ENCODE data around the gene PALLD. TPM values are rescaled to one million over a fixed set of nuclear protein-coding genes. Genes with fewer than 3 reads are reported as not detected.
"Not testable (repeated sequence)": the region's sequence is repeated elsewhere in the genome, so short reads cannot be mapped to it uniquely, and the experiment has no call there.

Gene PALLD
- total RNA-seq, 3 donors from 2014 or later, result 112 to 663 (median 150) TPM

DNA sequence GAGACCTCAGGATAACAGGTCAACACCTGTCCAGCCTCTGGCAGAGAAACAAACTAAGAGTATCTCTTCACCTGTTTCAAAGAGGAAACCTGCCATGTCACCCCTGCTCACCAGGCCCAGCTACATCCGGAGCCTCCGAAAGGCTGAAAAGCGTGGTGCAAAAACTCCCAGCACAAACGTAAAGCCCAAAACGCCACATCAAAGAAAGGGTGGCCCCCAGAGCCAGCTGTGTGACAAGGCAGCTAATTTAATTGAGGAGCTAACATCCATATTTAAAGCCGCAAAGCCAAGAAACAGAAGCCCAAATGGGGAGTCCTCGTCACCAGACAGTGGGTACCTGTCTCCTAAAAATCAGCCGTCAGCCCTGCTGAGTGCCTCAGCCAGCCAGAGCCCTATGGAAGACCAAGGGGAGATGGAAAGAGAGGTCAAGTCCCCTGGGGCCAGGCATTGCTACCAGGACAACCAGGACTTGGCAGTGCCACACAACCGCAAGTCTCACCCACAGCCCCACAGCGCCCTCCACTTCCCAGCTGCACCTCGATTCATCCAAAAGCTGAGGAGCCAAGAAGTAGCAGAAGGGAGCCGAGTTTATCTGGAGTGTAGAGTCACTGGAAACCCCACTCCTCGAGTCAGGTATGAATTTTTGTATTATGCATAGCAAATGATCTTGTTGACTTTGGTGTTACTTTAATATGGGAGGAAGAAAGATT is 15.1 kb downstream of the PALLD start:
- TF ChIP-seq, protein P1, sequence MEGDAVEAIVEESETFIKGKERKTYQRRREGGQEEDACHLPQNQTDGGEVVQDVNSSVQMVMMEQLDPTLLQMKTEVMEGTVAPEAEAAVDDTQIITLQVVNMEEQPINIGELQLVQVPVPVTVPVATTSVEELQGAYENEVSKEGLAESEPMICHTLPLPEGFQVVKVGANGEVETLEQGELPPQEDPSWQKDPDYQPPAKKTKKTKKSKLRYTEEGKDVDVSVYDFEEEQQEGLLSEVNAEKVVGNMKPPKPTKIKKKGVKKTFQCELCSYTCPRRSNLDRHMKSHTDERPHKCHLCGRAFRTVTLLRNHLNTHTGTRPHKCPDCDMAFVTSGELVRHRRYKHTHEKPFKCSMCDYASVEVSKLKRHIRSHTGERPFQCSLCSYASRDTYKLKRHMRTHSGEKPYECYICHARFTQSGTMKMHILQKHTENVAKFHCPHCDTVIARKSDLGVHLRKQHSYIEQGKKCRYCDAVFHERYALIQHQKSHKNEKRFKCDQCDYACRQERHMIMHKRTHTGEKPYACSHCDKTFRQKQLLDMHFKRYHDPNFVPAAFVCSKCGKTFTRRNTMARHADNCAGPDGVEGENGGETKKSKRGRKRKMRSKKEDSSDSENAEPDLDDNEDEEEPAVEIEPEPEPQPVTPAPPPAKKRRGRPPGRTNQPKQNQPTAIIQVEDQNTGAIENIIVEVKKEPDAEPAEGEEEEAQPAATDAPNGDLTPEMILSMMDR (IDR thresholded peaks at IDR 0.05), result no peak
- Histone ChIP-seq H3K4me1 (ENCODE audit: low read depth) (no peaks in the 10 kb centered on the region), H3K36me3 (ENCODE audit: low read depth) (no peaks in the 10 kb centered on the region), H3K9me3 (no peaks in the 10 kb centered on the region), H3K4me3 (no peak overlapping the region)
- peak in 1 of 3 donors; percentile 26 for DNase-seq
- intact Hi-C loops (cut with DNase I, micrococcal nuclease), result no loop called here
- peak; percentile 20 for ATAC-seq

DNA sequence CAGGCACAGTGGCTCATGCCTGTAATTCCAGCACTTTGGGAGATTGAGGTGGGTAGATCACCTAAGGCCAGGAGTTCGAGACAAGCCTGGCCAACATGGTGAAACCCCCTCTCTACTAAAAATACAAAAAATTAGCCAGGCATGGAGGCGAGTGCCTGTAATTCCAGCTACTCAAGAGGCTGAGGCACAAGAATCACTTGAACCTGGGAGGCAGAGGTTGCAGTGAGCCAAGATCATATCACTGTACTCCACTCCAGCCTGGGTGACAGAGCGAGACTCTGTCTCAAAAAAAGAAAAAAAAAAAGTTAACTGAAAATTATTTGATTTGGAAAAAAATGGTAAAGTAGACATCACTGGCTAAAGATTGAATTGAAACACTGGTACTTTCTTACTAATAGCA is 17.0 kb downstream of the PALLD start:
- H3K4me3 ChIP-seq; ATAC-seq; intact Hi-C loops (cut with DNase I, micrococcal nuclease); H3K36me3 ChIP-seq (ENCODE audit: low read depth); H3K9me3 ChIP-seq; DNase-seq; H3K4me1 ChIP-seq (ENCODE audit: low read depth): not testable (repeated sequence)

DNA sequence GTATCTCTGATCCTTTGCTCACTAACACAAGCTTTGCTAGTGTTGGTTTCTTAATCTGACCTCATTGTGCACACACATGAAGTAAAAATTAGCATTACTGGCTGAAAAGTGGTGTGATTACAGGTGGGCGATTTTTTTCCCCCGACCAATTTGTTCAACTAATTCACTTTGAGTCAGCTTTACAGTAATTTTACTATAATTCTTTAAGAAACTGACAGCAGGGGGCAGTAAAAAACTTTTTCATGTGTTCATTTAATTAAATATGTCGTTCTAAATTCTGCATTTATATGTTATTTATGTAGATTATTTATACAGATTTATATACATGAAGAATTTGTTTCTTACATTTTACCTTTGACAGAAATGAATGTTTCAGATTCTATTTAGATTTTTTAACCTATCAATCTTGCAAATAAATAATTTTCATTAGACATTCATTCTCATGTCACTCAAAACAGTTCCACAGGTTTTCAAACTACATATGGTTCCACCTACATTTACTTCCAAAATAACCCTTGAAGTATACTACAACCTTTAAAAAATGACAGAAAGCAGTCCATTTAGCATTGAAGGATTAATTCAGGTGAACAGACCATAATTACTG is 17.5 kb downstream of the PALLD start:
- Histone ChIP-seq H3K9me3 (no peaks in the 10 kb centered on the region), H3K36me3 (ENCODE audit: low read depth) (no peaks in the 10 kb centered on the region), H3K4me3 (no peak overlapping the region), H3K4me1 (ENCODE audit: low read depth) (no peaks in the 10 kb centered on the region)
- TF ChIP-seq, protein P1 (IDR thresholded peaks at IDR 0.05), result no peak
- DNase-seq (peak in 1 of 3 donors; percentile 24), ATAC-seq (no peak)
- intact Hi-C loops (cut with DNase I, micrococcal nuclease), result no loop called here

DNA sequence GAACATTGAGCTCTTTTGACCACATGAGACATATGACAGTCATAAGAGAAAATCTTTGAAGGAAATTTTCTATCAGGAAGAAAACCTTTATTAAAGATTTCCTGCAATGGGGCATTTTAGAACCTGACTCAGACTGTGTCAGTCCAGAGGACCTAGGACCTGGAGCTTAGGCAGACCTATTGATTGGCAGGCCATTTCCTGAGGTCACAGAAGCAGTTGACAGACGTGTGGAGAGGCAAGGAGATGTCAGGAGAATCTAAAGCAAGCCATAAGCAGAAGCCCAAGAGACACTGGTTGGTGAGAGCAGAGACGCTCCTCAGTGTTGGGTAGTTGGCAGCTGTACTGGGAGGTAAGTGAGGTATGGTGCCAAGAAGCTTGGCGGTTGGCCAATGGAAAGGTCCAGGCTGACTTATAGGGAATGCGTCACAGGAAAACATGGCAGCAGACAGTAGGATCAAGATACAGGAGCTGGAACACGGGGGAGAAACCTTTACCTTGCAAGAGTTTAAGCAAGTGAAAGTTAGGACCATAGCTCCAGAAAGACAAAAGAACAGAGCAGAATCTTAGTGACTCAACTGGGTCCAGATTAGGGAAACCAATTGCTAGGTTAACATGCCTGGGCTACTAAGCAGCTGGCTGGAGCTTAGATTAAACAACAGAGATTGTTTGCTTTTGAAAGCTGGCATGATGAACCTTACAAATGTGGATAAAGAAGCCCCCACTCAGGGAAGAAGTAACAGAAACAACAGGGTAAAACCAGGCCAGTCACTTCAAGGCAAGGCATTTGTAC is 18.6 kb downstream of the PALLD start:
- Histone ChIP-seq H3K9me3 (no peaks in the 10 kb centered on the region), H3K4me3 (no peak overlapping the region), H3K4me1 (ENCODE audit: low read depth) (no peaks in the 10 kb centered on the region), H3K36me3 (ENCODE audit: low read depth) (no peaks in the 10 kb centered on the region)
- TF ChIP-seq, protein P1 (IDR thresholded peaks at IDR 0.05), result no peak
- ATAC-seq (no peak), DNase-seq (no peak)
- intact Hi-C loops (cut with DNase I, micrococcal nuclease), result no loop called here

GRCh38 chr4:168516841-168517240 is 20.0 kb downstream of the PALLD start:
- Histone ChIP-seq H3K36me3 (ENCODE audit: low read depth) (no peaks in the 10 kb centered on the region), H3K9me3 (no peaks in the 10 kb centered on the region), H3K4me1 (ENCODE audit: low read depth) (no peaks in the 10 kb centered on the region), H3K4me3 (no peak overlapping the region)
- TF ChIP-seq, protein P1 (IDR thresholded peaks at IDR 0.05), result no peak
- ATAC-seq (no peak), DNase-seq (no peak)
- intact Hi-C loops (cut with DNase I, micrococcal nuclease), result no loop called here

DNA sequence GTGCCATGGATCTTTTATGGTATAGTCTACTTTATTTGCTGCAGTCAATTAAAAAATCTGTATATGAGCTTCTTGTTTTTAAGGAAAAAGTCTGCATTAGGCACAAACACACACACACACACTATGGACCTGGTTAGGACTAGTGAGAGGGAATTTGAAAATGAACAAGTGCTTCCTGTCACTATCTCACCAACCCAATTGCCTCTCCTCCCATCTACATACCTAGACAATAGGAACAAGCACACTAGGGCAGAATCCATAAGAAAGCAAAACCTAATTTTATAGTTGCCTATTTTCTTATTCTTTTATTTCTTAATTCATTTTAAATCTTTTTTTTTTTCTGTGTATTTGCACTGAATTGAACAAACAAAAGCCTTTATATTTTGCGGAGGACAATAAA is 22.7 kb downstream of the PALLD start:
- Histone ChIP-seq H3K4me1 (ENCODE audit: low read depth) (no peaks in the 10 kb centered on the region), H3K9me3 (no peaks in the 10 kb centered on the region), H3K36me3 (ENCODE audit: low read depth) (no peaks in the 10 kb centered on the region), H3K4me3 (no peak overlapping the region)
- TF ChIP-seq, protein P1 (IDR thresholded peaks at IDR 0.05), result no peak
- ATAC-seq (no peak), DNase-seq (no peak)
- intact Hi-C loops (cut with DNase I, micrococcal nuclease), result no loop called here

All from mucosa of descending colon (tissue), 3 donors.